Coronary artery (tissue), 2 donors: ENCODE data around the gene UNC5C.
"Not testable (repeated sequence)": the region's sequence is repeated elsewhere in the genome, so short reads cannot be mapped to it uniquely, and the experiment has no call there.

Source experiments
- DNase-seq: peaks from one replicate; pipeline ENCODE4 v3.0.0-alpha.2; 2017; ENCODE audit warnings: low spot score
- H3K27ac ChIP-seq, 2 donors: fragments of 200-600 bp; sonication (generic); one replicate each; pipeline ENCODE4 v1.5.1; 2016 to 2019
- H3K4me3 ChIP-seq: fragments of 200-600 bp; sonication (generic); 2 replicates; pipeline ENCODE4 v1.5.1; 2016; ENCODE audit warnings: mild to moderate bottlenecking, moderate library complexity
- TF ChIP-seq, protein P1 (sequence below): fragments of 200-600 bp; sonication (generic); IDR thresholded peaks from one replicate; pipeline ENCODE4 v1.5.1; 2019; ENCODE audit warnings: antibody characterized with exemption

Gene UNC5C

DNA sequence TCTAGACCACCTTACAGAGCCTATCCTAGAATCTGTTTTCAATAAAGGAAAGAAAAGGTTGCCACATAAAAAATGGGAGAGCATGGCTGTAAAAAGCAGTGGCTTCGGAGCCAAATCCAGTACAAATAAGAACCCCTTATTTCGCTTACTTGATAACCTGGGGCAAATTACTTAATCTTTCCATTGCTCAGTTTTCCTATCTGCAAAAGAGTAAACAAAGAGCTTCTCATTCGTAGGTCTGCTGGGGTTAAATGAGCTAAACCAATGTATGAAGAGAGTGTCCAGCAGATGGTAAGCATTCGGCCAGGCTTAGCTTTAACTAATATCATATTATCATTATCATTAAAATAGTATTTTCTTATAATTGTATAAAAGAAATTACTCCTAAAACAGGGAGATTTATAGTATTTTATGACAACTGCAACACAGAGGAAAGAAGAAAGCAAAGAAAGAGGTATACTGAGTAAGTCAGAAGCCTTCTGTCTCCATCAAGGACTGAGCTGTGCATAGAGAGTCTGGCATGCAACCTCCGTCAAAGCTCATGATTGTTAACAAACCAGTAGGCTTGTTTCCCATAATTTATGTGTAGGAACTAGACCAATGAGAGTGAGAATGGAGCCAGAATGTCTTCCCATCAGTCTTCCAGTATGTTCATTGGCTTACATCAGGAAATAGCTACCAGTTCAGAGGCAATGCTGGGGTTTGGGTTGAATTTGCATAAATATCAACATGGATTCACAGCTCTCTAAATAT, 364.9 kb downstream of the UNC5C start:
- no peak overlapping the region for H3K27ac ChIP-seq
- no peak for DNase-seq
- H3K4me3 ChIP-seq, result no peak overlapping the region
- TF ChIP-seq, protein P1, sequence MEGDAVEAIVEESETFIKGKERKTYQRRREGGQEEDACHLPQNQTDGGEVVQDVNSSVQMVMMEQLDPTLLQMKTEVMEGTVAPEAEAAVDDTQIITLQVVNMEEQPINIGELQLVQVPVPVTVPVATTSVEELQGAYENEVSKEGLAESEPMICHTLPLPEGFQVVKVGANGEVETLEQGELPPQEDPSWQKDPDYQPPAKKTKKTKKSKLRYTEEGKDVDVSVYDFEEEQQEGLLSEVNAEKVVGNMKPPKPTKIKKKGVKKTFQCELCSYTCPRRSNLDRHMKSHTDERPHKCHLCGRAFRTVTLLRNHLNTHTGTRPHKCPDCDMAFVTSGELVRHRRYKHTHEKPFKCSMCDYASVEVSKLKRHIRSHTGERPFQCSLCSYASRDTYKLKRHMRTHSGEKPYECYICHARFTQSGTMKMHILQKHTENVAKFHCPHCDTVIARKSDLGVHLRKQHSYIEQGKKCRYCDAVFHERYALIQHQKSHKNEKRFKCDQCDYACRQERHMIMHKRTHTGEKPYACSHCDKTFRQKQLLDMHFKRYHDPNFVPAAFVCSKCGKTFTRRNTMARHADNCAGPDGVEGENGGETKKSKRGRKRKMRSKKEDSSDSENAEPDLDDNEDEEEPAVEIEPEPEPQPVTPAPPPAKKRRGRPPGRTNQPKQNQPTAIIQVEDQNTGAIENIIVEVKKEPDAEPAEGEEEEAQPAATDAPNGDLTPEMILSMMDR, result no peak

DNA sequence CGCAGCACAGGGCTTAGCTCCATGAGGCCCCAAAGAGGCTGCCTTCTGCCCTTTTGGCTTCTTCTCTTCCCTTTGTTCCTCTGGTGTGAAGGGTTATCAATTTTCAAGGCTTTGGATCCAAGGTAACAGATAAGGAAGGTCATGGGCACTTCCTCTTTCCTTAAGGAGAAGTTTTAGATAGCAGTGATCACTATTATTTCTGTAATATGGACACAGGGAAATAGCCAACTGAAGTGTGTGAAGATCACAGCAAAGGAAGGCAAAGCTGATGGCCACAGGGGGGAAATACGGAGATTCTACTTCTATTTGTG, 366.8 kb downstream of the UNC5C start:
- H3K4me3 ChIP-seq, result no peak overlapping the region
- no peak overlapping the region for H3K27ac ChIP-seq
- DNase-seq, result no peak
- TF ChIP-seq, protein P1, result no peak

DNA sequence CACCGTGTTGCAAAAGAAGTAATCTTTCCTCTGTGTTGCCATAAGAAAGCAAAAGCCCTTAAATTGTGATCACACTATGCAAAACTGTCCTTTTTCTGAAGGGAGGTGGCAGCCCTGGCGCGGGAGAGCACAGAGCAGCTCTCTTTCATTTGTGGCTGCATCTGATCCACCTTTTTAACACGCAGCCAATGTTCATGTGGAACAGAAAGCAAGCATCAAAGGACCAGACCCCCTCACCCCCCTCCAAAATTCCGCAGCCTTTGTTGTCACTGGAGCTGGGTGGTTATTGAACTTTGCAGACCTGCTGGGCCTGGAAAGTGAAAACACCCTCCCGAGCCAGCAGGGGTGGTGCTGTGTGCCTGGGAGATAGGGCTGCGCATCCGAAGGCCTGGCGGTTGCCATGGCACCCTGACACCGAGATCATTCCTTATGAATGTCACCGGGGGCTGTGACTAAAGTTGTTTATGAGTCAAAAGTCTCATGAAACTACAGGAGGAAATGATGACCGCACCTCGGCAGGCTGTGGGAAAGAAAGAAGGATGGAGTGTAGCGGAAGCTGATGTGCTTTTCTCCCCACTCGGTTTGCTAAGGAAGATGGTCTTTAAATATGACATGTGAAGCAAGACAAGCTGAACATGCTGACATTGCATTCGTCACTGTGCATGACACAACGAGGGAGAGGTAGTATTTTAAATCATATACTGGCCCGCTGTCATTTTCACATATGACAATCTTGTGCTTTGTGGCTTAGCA, 367.4 kb downstream of the UNC5C start:
- Histone ChIP-seq H3K27ac (no peak overlapping the region), H3K4me3 (no peak overlapping the region)
- TF ChIP-seq, protein P1, result no peak
- no peak for DNase-seq

DNA sequence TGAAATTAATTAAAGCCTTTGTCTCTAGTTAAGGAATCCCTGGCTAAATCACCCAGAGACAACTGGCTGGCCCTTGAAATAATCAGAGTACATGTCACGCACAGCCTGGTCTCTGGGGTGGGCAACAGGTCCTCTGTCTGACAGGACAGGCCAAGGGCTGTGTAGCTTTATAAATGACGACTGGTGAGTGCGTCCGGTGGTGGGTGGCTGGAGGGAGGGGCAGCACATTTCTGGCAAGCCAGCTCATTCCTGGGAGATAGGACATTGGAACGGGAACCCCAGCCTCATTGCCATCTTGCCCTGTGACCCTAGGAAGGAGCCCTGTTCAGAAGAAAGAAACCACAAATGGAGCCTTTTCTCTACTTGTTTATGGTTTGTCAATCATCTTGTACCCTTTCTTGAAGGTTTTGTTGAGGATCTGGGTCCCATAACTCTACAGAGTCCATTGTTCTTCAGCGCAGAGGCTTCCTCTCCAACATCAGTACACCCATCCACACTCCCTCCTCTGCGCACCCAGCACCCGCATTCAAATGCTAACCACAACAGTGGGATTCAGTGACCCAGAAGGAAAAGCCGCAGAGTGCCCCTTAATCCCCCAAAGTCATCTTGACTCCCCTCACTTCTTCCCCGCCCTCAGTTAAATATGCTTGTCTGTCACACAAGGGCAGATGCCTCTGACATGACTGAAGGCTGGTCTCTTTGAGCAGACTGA, 368.1 kb downstream of the UNC5C start:
- Histone ChIP-seq H3K27ac (no peak overlapping the region), H3K4me3 (no peak overlapping the region)
- no peak for DNase-seq
- TF ChIP-seq, protein P1, result no peak

DNA sequence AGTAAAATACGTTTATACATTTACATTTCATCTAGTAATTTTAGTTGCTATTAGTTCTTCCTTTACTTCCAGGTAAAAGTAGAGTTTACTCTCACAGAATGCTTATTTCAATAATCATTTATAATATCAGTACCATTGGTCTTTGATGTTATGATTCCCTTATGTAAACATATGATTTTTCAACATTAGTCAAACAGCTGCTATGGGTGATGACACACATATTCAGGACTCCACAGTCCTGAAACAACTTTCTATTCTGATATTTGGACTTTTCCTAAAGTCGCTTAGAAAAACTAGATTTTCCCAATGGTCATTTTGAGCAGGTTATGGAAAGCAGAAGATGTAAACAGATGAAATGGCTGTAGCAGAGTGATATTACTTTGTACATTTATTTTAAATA, 369.8 kb downstream of the UNC5C start:
- no peak for DNase-seq
- H3K4me3 ChIP-seq, result no peak overlapping the region
- TF ChIP-seq, protein P1, result no peak
- H3K27ac ChIP-seq, result no peak overlapping the region

DNA sequence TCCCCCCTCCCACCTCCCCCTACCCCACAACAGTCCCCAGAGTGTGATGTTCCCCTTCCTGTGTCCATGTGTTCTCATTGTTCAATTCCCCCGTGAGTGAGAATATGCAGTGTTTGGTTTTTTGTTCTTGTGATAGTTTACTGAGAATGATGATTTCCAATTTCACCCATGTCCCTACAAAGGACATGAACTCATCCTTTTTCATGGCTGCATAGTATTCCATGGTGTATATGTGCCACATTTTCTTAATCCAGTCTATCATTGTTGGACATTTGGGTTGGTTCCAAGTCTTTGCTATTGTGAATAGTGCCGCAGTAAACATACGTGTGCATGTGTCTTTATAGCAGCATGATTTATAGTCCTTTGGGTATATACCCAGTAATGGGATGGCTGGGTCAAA, 377.4 kb downstream of the UNC5C start:
- not testable (repeated sequence) for DNase-seq, H3K27ac ChIP-seq, H3K4me3 ChIP-seq

DNA sequence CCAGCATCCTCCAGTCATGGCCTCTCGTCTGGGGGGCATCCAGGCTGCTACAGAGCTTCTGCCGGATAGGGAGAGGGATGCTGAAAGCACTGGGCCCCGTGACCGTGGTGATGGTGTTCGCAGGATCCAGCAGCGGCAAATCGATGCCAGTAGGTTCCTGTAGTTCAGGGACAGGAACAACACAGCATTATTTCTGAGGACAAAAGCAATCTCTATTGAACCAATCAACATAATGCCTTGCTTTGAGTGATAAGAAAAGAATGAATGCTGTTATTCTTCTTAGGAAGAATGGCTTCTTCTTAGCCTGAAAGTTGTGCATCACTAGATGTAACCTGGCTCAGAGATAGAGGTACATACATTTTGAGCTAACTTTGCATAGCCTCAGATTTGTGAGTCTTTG, 378.6 kb downstream of the UNC5C start:
- Histone ChIP-seq H3K4me3 (no peak overlapping the region), H3K27ac (no peak overlapping the region)
- no peak for DNase-seq
- TF ChIP-seq, protein P1, result no peak
